HG03575 (cell line): ENCODE data around the gene RAP1GAP.

Source experiments
- ATAC-seq: cut with Tn5 transposase; IDR thresholded peaks from one replicate; pipeline ENCODE4 v1.9.1; 2021; ENCODE audit not compliant: unreplicated experiment, insufficient number of reproducible peaks, low FRiP score; ENCODE audit errors: extremely low read depth

RAP1GAP gene

DNA sequence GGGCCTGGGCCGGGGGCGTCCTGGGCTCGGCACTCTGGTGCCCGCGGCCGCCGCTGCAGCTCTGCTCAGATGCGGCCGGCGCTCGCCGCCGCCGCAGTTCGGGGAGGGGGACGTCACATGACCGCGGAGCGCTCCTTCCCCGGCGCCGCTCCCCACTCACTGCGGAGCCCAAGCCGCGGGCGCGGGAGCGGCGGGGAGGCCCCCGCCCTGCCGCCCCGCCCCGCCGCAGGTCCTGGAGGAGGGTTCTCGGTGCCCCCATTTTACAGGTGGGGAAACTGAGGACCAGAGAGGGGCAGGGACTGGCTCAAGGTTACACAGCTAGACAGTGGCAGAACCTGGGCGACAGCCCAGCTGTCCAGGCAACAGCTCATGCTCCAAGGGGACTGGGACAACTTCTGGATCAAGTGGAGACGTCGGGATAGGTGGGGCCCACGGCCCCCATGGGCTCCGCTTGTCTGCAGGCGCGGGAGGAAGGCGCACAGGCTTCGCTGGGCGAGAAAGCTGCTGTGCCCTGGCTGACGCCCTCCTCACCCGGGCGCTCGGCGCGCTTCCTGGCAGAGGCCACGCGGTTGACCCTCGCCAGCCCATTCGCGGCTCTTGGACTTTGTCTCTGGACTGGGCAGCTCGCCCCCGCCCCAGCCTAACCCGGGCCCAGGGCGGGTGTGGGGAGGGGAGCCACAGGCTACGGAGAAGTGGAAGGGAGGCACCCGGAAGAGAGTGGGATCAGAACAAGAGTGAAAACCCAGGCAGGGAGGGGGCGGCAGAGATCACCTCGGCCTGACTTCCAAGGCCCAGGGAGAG, at the start of gene RAP1GAP:
TSS of gene RAP1GAP (minus strand) at position 100 of the 801 bp plus-strand sequence. CDS start 49,325 bp downstream, outside the sequence.
- ATAC-seq, result no peak

DNA sequence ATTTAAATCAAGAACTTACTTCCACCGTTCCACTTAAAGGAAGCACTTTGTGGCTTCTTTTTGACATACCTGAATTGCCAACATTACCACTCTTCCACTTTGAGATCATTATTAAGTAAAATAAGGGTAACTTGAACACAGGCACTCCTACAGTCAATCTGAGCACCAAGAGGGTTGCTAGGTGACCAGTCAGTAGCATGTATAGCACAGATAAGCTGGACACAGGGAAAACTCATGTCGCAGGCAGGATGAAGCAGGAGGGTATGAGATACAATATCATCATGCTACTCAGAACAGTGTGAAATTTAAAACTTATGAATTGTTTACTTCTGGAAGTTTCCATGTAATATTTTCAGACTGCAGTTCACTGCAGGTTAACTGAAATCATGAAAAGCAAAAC, 47.0 kb upstream of the RAP1GAP start:
- no peak for ATAC-seq

GRCh38 chr1:21707891-21708290, 38.7 kb upstream of the RAP1GAP start:
- no peak for ATAC-seq

DNA sequence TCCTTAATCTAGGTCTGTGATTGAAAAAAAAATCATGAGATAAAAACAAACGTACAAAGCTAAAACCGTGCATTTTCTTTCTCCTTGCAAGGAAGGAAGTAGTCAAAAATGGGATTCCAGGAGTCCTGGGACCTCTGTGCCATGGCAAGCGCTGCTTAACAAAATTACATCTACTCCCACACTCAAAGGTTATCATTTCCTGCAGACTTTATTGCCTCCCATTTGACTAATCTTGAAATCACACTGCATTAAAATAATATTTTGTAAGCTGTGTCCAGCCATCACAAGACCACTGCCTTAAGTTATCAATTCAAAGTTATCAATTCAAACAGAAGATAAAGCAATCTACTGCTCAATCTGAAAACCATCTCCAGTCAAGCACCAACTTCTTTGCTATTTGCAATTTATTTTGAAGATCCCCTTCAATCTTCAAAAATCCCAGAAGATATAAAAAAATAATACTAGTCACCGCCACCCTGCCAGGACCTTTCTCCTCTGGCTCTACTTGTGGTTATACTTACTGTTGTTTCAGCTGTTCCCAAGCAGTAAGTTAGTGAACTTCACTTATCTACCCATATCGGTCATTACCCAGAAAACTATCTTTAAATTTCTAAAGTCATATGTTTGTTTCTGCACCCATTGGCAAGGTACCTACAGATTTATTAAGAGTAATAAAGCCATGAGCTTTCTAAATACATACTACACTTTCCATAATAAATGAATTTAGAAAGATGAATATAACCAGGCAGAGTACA, 38.1 kb upstream of the RAP1GAP start:
- ATAC-seq, result no peak

DNA sequence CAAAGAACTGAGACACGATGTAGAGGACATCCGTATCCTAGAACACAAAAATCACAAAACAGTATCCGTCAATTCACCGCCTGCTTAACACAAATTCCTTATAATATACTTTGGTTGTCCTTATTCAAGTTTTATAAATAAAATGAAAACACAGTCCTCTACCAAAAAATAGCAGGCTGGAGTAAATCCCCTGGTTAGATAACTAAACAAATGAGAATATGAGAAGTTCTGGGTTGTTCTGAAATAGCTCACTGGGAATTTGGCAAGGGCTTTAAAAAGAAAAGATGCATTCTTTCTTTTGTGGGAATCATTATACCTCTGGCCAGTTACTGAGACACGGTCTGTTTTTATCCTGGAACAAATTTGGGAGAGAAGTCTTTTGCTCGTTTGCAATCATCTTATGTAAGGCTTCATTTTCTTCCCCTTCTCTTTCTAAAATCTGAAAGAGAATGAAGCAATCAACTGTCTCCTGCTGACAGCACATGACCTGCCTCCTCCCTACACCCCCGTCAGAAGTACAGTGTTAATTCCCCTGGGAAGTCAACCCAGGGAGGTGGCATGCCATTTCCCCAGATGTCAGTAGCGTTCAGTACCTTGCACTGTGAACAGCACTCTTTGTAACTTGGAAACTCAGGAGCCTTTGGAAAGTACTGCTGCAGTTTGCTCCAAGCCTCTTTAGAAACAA, 37.1 kb upstream of the RAP1GAP start:
- ATAC-seq, result no peak

- no peak for ATAC-seq
Measured at GRCh38 chr1:21705303-21705980, 36.3 kb upstream of the RAP1GAP start.

- no peak for ATAC-seq
Measured at GRCh38 chr1:21704145-21704544, 35.0 kb upstream of the RAP1GAP start.

DNA sequence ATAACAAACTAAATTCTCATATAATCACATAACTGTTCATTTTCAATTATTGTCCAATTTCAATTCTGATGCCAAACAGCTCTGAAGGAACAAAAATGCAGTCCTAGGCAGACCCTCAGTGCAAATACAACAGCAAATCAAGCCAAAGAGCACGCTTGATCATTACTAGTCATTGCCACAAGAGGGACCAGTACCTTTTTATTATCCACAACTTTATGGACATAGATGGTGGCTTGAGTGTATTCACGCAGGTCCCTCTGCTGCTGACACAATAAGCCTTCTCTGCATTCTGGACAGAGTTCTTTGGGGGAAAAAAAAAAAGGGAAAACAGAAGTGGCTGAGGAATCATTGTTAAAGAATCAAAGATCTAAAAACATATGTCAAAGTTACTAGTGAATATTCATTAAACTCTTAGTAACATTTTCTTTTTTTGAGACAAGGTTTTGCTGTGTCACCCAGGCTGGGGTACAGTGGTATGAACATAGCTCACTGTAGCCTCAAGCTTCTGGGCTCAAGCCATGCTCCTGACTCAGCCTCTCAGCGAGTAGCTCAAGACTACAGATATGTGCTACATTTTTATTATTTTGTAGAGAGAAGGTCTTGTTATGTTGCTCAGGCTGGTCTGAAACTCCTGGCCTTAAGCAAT, 34.3 kb upstream of the RAP1GAP start:
- ATAC-seq, result no peak

DNA sequence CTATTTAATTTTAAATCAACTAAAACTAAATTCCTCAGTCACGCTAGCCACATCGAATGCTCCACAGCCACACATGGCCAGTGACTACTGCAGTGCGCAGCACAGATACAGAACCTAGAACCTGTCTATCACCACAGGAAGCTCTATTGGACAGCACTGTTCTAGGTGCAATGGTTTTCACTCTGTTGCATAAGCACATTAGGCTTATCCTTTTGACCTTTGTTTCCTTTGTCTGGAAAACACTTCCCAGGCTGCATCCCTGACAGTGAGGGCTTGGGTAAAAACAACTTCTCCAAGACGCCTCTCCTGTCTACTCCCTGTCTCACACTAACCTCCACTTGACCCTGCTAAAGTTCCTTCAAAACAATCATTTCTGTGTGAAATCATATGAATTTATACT, 33.6 kb upstream of the RAP1GAP start:
- no peak for ATAC-seq

GRCh38 chr1:21701401-21701800, 32.2 kb upstream of the RAP1GAP start:
- no peak for ATAC-seq

- ATAC-seq, result no peak
Measured at GRCh38 chr1:21700094-21700493, 30.9 kb upstream of the RAP1GAP start.

GRCh38 chr1:21696931-21697330, 27.8 kb upstream of the RAP1GAP start:
- ATAC-seq, result no peak

- ATAC-seq, result no peak
Measured at GRCh38 chr1:21693732-21694131, 24.6 kb upstream of the RAP1GAP start.

GRCh38 chr1:21691739-21692138, 22.6 kb upstream of the RAP1GAP start:
- ATAC-seq, result no peak

- ATAC-seq, result no peak
Measured at GRCh38 chr1:21689661-21690372, 20.7 kb upstream of the RAP1GAP start.

GRCh38 chr1:21687081-21687529, 17.9 kb upstream of the RAP1GAP start:
- no peak for ATAC-seq

DNA sequence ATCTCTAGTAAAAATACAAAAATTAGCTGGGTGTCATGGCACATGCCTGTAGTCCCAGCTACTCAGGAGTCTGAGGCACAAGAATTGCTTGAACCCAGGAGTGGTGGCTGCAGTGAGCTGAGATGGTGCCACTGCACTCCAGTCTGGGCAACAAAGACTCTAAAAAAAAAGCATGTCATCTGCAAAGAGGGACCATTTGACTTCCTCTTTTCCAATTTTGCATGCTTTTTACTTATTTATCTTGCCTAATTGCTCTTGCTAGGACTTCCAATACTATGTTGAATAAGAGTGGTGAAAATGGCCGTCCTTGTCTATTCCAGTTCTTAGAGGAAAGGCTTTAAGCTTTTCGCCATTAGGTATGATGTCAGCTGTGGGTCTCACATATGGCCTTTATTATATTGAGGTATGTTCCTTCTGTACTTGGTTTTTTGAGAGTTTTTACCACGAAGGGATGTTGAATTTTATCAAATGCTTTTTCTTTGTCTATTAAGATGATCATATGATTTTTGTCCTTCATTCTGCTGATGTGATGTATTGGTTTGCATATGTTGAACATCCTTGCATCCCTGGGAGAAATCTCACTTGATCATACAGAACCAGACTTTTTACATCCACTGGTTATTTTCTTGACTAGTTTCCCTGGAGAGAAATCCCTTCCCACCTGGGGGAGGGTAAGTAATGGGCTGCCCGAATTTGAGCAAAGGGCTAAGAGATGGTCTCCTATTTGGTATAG, 17.0 kb upstream of the RAP1GAP start:
- no peak for ATAC-seq

- no peak for ATAC-seq
Measured at GRCh38 chr1:21681426-21681825, 12.3 kb upstream of the RAP1GAP start.
